Inferior parietal cortex (tissue), 1 donor: Measurements from ENCODE around the gene ARRB2.
"Not testable (repeated sequence)": the region's sequence is repeated elsewhere in the genome, so short reads cannot be mapped to it uniquely, and the experiment has no call there.

ENCODE experiments used
- DNase-seq: peaks from one replicate; pipeline ENCODE4 v3.0.0-alpha.2; 2016; ENCODE audit errors: extremely low spot score

ARRB2 gene

DNA sequence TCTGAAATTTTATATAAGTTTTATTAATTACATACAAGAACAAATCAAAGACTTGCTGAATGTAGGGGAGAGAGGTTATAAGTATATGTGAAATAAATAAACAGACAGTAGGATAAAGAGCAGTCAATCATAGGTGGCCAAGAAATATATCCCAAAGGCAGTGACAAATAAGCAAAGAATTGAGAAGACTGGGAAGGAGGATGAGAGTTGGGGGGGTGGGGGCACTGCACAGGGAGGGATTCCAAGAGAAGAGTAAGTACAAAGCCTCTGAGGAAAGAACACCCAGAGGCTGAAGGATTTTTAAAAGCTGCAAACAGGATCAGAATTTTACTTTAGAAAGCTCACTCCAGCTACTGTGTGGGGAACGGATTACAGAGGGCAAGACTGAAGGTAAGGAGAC, 9.3 kb upstream of the ARRB2 start:
- DNase-seq, result no peak

DNA sequence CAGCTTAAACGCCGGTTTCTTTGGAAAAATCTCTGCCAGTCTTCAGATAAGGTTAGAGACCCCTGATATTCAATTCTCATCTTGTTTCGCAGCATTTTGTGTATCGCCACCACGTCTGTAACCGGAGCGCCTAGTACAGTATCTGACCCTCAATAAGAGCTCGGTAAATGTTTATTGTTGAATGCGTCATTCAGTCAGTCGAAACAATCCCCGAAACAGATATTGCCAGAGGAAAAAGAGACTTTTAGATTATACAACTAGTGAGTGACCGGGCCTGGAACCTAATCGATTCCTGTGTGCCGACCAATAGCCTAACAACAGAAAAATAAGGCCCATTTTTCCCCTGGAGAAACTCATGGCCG, 7.1 kb upstream of the ARRB2 start:
- no peak for DNase-seq

DNA sequence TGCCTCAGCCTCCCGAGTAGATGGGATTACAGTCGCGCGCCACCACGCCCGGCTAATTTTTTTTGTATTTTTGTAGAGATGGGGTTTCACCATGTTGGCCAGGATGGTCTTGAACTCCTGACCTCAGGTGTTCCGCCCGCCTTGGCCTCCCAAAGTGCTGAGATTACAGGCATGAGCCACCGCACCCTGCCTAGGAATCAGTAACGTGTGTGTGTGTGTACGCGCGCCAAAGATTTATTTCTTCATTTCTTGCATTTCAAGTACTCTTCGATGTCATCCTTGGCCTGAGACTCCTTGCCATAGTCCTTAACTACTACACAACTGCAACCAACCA, 5.9 kb upstream of the ARRB2 start:
- not testable (repeated sequence) for DNase-seq

DNA sequence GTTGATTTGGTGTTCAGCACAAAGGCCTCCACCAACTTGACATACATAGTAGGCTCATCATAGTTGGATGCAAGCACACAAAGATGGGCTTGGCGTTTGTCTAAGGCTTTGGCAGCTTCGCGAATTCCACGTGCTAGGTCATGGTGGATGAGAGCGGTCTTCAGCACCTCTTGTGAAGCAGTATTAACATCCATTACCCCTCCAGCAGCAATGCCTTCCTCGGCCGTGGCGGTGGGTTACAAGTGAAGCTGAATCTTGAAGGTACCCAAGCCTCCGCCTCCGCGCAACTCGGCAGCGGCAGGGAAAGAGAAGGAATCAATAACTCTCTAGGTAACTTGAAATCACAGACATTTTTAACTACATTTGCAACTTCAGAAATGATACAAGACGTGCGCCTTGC, 5.4 kb upstream of the ARRB2 start:
- no peak for DNase-seq

DNA sequence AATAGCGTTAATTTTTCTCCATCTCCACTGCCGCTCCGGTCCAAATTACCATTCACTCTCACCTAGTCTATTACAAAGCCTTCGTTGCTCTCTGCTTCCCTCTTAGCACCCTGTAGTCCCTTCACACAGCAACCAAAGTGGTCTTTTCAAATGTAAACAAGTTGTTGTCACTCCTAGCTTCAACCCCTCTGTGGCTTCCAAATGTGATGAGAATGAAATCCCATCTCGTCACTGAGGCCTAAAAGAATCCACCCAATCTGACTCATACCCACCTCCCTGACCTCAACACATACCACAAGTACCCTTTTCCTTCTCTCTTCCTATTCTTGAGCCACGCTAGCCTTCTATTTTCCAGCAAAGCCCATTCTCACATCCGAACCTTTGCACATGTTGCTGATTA, 4.3 kb upstream of the ARRB2 start:
- no peak for DNase-seq

DNA sequence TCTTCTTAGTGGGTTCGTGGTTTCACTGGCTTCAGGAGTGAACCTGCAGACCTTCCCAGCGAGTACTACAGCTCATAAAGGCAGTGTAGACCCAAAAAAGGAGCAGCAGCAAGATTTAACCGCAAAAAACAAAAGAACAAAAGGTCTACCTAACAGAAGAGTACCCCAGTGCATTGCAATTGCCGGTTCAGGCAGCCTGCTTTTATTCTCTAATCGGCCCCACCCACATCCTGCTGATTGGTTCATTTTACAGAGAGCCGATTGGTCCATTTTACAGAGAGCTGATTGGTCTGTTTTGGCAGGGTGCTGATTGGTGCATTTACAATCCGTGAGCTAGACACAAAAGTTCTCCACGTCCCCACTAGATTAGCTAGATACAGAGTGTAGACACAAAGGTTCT, 2.0 kb upstream of the ARRB2 start:
- DNase-seq, result no peak

DNA sequence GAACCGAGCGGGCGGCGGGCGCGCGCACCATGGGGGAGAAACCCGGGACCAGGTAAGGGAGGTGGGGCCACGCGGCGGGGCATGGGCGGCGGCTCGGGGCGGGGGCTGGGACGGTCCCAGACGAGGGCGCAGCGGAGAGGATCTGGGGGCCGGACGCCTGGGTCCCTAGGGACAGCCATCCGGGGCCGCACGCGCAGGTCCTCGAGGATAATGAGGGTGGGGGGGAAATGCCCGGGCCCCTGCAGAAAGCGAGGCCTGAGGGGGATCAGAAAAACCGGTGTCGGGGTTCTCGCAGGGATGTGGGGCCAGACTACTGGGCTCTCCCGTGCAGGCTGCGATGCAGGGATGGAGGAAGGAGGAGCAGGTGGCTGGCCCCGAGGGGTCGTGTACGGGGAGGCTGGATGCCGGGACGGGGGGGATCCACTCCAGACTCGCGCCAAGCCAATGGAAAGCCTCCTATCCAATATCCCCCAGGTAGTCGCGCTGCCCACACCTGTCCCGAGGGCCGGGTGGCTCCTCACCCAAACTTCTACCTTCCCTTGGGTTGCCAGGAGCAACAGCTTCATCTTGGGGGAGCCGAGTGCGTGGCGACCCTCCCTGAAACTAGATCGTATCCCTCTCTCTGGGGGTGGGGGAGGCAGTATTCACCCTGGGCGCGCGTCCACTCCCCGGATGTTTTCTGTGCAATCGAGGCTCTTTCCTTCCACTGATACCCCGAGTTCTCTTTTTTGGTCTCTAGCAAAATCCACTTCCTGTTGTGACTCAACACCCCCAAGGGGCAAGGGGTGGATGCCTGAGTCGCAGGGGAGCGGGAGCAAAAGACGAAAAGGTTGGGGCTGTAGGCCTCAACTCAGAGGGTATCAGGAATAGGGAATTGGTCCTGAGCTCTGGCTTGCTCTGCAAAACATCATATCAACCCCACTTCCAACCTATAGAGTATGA, 532 bp downstream of the ARRB2 start:
- peak; percentile 23 for DNase-seq

DNA sequence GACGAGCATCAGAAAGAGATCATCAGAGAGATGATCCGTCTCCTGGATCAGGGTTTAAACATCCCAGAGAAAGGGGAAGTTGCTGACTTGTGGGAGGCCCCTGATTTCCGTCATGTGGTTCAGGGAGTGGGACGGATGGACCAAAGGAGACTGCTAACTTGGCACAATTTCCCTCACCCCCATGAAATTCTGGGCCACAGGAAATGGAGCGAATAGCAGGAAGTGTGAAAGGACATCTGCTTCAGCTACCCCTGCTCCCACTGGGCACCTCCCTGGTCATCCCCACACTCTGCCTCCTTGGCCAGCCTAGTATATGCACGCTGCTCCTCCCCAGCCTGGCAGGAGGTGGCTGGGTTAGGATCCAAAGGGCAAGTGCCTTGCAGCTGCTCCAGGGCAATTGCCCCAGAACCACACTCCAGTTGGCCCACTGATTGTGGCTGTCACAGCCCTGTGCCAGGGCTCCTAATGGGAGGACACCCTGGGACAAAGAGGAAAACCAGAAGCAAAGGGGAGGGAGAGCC, 1.3 kb downstream of the ARRB2 start:
- DNase-seq, result peak; percentile 50

DNA sequence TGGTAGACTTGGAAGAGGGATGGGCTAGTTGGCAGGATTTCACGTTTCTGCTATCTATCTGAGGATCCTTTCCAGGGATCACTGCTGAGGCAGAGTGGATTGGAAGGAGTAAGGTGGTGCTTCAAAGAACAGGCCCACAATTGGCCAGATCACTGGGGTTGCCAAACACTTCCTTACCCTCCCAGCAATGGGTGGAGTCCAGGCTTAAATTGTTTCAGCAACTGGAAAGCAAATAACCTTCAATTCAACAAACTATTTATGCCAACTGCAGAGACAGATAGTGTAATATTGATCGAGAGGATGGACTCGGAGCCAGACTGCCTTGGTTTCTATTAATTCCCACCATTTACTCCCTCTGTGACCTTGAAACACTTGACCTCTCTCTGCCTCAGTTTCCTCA, 2.1 kb downstream of the ARRB2 start:
- DNase-seq, result no peak

DNA sequence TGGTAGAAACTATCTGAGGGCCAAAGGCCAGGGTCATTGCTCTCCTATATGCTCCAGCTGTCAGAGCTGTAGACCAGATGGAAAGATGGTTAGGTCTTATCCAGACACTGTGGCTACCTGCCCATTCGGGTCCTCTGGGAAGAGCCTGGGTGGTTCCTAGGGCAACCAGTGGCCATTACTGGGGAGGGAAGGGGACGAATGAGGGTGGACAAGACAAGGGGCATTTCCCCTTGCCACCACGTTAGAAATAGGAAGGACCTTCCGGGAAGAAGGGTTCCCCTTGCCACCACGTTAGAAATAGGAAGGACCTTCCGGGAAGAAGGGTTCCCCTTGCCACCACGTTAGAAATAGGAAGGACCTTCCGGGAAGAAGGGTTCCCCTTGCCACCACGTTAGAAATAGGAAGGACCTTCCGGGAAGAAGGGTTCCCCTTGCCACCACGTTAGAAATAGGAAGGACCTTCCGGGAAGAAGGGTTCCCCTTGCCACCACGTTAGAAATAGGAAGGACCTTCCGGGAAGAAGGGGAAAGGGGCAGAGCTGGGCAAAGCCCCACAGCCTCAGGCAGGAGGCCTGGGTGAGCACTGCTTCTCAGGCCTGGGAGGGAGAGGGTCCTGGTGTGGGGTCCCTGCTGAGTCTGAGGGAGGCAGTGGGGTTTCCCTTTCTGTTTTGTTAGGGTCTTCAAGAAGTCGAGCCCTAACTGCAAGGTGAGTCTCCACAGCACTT, 4.1 kb downstream of the ARRB2 start:
- DNase-seq, result not testable (repeated sequence)

DNA sequence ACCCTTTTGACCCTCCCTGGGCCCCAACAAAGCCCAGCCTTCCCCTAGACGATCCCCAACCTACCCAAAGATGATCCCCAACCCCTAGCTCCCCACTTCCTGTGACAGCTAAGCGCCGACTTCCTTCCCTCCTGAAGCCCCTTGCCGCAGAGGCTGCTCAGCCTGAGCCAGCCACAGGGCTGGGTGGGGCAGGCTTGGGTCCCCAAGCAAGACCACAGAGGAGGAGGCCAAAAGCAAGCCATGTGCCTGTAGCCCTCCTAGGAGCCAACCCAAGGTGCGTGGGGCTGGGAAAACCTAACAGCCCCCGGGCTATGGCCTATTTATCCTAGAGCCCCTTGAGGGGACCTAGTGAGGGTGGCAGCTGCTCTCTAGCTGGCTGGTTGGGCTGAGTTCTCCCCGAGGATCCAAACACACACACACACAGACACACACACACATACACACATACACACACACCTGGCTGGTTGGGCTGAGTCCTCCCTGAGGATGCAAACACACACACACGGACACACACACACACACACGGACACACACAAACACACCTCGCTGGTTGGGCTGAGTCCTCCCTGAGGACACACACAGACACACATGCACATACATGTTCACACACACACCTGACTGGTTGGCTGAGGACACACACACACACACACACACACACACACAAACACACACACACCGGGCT, 4.8 kb downstream of the ARRB2 start:
- DNase-seq, result no peak

DNA sequence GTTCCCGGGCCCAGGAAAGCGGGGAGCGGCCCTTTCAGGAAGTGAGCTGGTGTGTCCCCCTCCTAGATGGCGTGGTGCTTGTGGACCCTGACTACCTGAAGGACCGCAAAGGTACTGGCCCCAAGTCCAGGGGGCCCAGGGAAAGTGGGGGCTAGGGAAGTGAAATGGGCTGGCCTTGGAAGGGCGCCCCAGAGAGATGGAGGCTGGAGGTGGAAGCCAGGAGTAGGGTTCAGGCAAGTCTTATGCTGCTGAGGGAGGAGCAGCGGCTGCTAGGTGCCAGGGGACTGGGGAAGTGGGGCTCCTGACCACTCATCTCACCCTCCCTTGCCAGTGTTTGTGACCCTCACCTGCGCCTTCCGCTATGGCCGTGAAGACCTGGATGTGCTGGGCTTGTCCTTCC, 5.6 kb downstream of the ARRB2 start:
- no peak for DNase-seq

DNA sequence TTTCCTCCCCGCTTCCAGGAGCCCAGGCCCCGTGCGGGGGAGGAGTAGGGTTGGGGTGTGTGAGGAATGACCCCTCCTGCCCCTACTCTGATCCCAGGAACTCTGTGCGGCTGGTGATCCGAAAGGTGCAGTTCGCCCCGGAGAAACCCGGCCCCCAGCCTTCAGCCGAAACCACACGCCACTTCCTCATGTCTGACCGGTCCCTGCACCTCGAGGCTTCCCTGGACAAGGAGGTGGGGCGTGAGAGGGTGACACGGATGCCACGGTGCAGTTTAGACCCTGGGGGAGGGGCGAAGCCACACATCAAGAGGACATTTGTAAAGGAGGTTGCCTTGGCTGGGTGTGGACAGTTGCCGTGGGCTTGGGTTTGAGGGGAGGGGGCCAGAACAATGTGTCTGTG, 7.4 kb downstream of the ARRB2 start:
- no peak for DNase-seq

DNA sequence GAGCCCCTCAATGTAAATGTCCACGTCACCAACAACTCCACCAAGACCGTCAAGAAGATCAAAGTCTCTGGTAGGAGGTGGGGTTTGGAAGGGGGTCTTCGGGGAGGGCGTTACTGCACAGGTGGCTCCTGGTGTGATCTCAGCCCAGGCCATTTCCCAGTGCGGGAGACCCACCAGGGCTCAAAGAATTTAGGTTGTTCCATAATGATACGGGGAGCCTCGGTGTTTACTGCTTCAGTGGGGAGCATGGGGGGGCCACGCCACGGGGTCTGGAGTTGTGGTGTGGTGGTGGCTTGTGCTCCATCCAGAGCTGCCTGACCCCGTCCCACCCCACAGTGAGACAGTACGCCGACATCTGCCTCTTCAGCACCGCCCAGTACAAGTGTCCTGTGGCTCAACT, 7.8 kb downstream of the ARRB2 start:
- DNase-seq, result no peak

DNA sequence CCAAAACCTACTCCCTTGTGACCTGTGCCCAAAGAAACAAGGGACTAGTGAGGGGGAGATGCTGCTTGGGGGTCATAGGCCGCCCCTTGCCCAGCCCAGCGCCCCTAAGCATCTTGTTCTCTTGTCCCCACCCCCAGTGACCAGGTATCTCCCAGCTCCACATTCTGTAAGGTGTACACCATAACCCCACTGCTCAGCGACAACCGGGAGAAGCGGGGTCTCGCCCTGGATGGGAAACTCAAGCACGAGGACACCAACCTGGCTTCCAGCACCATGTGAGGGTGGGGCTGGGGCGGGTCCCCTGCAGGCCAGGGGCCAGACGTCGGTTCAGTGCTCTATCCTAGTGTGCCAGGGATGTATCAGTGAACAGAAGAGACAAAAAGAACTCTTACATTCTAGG, 8.7 kb downstream of the ARRB2 start:
- DNase-seq, result no peak

DNA sequence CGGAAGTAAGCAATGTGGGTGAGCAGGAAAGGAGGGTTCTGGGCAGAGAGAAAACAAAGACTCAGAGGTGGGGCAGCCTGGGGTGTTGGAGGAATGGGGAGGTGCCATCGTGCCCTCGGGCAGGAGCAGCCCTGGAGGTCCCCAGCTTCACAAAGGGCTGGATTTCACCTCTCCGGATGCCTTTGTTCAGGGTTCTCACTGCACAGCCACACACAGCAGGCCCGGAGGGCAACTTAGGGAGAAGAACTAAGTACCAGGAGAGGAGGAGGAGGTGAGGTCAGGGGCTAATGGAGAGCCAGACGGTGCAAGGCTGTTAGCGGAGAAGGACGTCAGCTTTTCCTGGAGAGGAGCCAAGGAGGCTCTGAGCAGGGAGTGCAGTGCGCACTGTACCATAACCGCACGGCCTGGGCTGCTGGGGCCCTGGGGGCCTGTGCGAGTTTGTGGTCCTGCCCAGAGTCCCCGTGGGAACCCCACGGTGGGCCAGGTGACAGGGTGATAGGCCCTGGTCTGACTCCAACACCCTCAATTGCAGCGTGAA, 9.3 kb downstream of the ARRB2 start:
- DNase-seq, result no peak

DNA sequence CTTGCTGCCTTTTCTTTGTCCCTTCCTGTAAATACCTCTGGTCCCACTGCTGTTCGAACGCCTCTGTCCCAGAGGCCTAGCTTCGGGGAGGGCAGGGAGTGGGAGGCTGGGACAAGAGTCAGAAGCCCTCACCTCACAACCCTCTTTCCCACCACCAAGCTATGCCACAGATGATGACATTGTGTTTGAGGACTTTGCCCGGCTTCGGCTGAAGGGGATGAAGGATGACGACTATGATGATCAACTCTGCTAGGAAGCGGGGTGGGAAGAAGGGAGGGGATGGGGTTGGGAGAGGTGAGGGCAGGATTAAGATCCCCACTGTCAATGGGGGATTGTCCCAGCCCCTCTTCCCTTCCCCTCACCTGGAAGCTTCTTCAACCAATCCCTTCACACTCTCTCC, 10.4 kb downstream of the ARRB2 start:
- no peak for DNase-seq

DNA sequence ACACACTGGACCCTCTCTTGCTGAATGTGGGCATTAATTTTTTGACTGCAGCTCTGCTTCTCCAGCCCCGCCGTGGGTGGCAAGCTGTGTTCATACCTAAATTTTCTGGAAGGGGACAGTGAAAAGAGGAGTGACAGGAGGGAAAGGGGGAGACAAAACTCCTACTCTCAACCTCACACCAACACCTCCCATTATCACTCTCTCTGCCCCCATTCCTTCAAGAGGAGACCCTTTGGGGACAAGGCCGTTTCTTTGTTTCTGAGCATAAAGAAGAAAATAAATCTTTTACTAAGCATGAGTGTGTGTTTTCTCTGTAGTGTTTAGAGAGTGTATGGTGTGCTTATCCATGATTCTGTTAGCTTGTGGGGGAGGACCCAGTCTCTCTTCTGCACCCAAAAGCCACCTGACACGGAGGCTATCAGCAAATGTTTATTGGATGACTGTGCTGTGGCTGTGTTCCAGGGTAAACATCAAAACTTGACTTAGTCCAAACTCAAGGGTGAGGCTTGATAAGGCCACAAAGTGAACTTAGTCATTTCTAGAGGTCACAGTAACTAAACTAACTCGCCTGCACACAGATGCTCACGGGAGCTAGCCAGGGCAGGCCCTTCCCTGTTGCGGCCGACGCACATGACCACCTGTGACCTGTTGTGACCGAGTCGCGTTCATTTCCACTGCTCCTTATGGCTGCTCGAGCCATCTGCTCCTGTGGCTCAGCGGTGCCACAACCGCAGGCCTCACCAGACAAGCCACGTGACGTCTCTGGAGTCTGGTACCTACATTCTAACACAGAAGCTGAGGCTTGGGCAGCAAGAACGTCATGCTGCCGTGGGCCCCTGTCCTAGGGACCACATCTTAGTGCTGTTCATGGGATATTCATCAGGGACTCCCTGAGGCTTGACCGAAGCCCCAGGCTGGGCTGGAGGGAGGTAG, 11.0 kb downstream of the ARRB2 start:
- no peak for DNase-seq

DNA sequence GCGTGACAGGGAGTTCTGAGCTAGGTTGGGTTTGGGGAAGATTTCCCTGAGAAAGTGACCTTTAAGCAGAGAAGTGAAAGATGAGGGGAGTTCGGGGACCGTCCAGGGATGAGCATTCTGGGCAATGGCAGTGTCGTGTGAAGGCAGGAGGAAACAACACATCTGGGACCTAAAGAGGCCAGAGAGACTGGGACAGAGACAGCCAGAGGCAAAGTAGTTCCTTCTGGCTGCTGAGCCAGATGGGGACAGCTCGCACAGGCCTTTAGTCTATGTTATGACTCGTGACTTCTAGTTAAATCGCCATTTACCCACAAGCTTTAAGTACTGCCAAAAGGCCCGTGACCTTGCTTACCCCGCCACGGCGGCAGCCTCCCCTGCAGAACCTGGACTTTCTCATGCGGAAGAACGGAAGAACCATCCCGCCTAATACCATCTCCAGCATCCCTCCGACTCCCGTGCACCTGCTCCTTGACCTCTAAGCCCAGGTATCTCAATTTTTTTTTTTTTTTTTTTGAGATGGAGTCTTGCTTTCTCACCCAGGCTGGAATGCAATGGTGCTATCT, 12.3 kb downstream of the ARRB2 start:
- no peak for DNase-seq

DNA sequence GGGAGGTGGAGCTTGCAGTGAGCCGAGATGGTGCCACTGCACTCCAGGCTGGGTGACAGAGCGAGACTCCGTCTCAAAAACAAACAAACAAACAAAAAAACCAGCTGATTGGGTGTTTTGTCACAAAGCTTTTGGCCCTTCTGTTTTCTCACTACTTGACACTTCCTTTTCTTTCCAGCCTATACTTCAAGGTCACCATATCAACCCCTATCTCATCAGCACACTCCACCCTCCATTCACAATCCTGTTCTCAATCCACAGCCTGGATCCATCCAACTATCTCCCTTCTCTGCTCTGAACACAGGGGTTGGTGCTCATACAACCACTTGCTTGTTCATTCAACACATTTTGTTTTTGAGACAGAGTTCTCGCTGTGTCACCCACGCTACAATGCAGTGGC, 14.2 kb downstream of the ARRB2 start:
- DNase-seq, result no peak
